Heart right ventricle (tissue), 16 donors: Measurements from ENCODE around the gene MYT1. TPM values are rescaled to one million over a fixed set of nuclear protein-coding genes. Genes with fewer than 3 reads are reported as not detected.
A peak's percentile ranks its signal among the peaks of the same experiment; 100 is the strongest.

Experiments used
- ATAC-seq, 8 donors: fragments of 200-7000 bp; cut with Tn5 transposase; one replicate each; pipeline ENCODE4 v1.9.1; 2020; ENCODE audit warnings: mild to moderate bottlenecking in 8 of 8, moderate library complexity in 8 of 8, moderate number of reproducible peaks in 1 of 8
- DNase-seq, 2 donors: peaks; one replicate each; pipeline ENCODE4 v3.0.0-alpha.2; 2020
- H3K27ac ChIP-seq, 10 donors: fragments of 200-600 bp; sonication (generic) in 2 of 10; one replicate each; pipeline versions ENCODE4 v1.5.0 to v1.8.0; 2020 to 2022; ENCODE audit warnings: mild to moderate bottlenecking in 3 of 10
- H3K27me3 ChIP-seq, 7 donors: fragments of 200-600 bp; one replicate each; pipeline ENCODE4 v1.8.0; 2021 to 2022; ENCODE audit warnings: mild to moderate bottlenecking in 2 of 7
- H3K36me3 ChIP-seq, 9 donors: fragments of 200-600 bp; sonication (generic) in 1 of 9; one replicate each; pipeline versions ENCODE4 v1.5.0 to v1.8.0; 2020 to 2022; ENCODE audit warnings: mild to moderate bottlenecking in 2 of 9
- H3K4me1 ChIP-seq, 9 donors: fragments of 200-600 bp; sonication (generic) in 1 of 9; one replicate each; pipeline versions ENCODE4 v1.5.0 to v1.8.0; 2020 to 2022; ENCODE audit warnings: mild to moderate bottlenecking in 4 of 9
- H3K4me3 ChIP-seq, 10 donors: fragments of 200-600 bp; sonication (generic) in 2 of 10; one replicate each; pipeline versions ENCODE4 v1.5.0 to v1.8.0; 2020 to 2022; ENCODE audit warnings: mild to moderate bottlenecking in 7 of 10, moderate library complexity in 2 of 10
- H3K9me3 ChIP-seq, 11 donors: fragments of 200-600 bp in 10 of 11; sonication (generic) in 2 of 11; one replicate each; pipeline versions ENCODE4 v1.5.0 to v1.8.0; 2013 to 2022; ENCODE audit warnings: mild to moderate bottlenecking in 2 of 11, control low read depth in 1 of 11, moderate library complexity in 1 of 11
- WGBS, 2 donors: extraction: QIAGEN DNeasy Blood & Tissue Kit; methylation state at CpG; one replicate each; pipeline ENCODE4 v1.1.7; 2013; ENCODE audit warnings: inconsistent platforms in 1 of 2; 5-methylcytosine and 5-hydroxymethylcytosine counted together
- intact Hi-C, 10 donors: fragments of 100-400 bp; cut with DNase I; formaldehyde crosslinking; loops; one replicate each; pipeline versions ENCODE4 v1.11.1 to v1.14.2; 2022
- polyA plus RNA-seq, 2 donors: library from polyadenylated mRNA; stranded (reverse); fragments of 200-250 nt; gene quantifications; one replicate each; pipeline ENCODE4 v1.2.3, GENCODE V29; 2013
- total RNA-seq, 10 donors: library from RNA; stranded (reverse); fragmentation: NEBNext Ultra II Directional in 3 of 10; extraction: Animal tissue kit (Norgen Biotek cat#: 25700) in 3 of 10; gene quantifications; one replicate each; pipeline versions ENCODE4 v1.2.1 to v1.2.4, GENCODE V29; 2021 to 2023
- TF ChIP-seq, protein P1 (sequence below), 9 donors: fragments of 200-600 bp; sonication (generic) in 2 of 9; IDR thresholded peaks; one replicate each; pipeline versions ENCODE4 v1.5.0 to v1.8.0; 2021 to 2022; ENCODE audit warnings: antibody characterized with exemption in 9 of 9, mild to moderate bottlenecking in 5 of 9, moderate library complexity in 1 of 9
- donor health status: Arrhythmogenic right ventricular cardiomyopathy.
- donor health status: ischemic (EF 13 %, LVEDD 7.1; RV severe dilation, severe dysfunction).
- donor health status: healthy with polysubstance abuse.
- donor health status: DM: no; HTN: yes; CAD: no.
- donor health status: DM: no; HTN: no; CAD: no.
- donor health status: ischemic (EF 25% LVEDD 6.9; RV normal size, moderate dysfunction).
- donor health status: ischemic (EF 25% LVEDD 5.7; RV mildly dilated, moderate dysfunction).
- donor health status: healthy.
- donor health status: DM: yes; HTN: yes; CAD: no.
- donor health status: Ischemic cardiomyopathy.
- donor health status: ischemic (EF 35%, LVEDD 5.7; RV mildly dilated, moderate dysfunction).
- donor health status: nonischemic (EF 11% LVEDD 7.7; RV severe dilation, severe dysfunction).
- donor health status: DM: yes; HTN: yes; CAD: no.
- donor health status: PGD.
- donor health status: ischemic (EF 29% LVEDD 5.4; RV normal size, mild dysfunction).
- donor health status: nonischemic (EF 23%, LVEDD 6.1; RV moderate dilation, normal function).

MYT1 gene
- total and polyA plus RNA-seq, 12 donors = 0.01 to 0.35 (median 0.11) TPM; not detected in 1

DNA sequence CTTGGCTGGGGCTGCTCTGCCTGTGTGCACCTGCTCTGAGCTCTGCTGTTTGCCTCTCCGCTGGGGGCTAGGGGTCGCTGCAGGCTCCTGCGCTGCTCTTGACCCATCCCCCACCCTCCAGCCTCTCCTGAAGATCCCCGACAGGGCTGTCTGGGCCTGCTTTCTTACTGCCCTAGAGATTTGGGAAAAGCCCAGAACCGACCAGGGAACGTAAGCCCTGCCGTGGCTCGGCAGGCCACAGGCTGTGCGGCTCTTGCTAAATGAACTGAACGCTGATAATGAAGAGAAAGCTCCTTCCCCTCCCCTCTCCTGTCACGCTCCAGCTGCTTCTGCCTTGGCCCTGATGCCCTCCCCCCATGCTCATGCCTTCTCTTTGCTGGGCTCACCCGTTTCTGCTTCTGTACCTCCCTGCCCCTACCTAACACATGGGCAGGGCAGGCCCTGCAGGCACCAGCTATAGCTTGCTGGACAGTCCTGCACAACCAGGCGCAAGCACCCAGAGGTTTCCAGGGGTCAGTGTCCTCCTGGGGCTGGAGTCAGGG, 59.3 kb downstream of the MYT1 start:
- DNase-seq = peak; percentile 54 to 60
- Histone ChIP-seq H3K4me1 (peaks cover 26 to 46% (median 42%) of the 10 kb centered on the region in 9 donors), H3K27ac (peak overlapping the region in 9 of 10 donors; percentile 20 to 82 (median 69)), H3K36me3 (no peaks in the 10 kb centered on the region), H3K27me3 (peaks cover 0 to 7% (median 0%) of the 10 kb centered on the region in 7 donors), H3K9me3 (no peaks in the 10 kb centered on the region), H3K4me3 (no peak overlapping the region)
- 22 to 42% methylated on average over 13 of the region's 13 CpGs for WGBS, 2 donors
- intact Hi-C loops = no loop called here
- peak; percentile 56 to 86 (median 76) for ATAC-seq
- TF ChIP-seq, protein P1, sequence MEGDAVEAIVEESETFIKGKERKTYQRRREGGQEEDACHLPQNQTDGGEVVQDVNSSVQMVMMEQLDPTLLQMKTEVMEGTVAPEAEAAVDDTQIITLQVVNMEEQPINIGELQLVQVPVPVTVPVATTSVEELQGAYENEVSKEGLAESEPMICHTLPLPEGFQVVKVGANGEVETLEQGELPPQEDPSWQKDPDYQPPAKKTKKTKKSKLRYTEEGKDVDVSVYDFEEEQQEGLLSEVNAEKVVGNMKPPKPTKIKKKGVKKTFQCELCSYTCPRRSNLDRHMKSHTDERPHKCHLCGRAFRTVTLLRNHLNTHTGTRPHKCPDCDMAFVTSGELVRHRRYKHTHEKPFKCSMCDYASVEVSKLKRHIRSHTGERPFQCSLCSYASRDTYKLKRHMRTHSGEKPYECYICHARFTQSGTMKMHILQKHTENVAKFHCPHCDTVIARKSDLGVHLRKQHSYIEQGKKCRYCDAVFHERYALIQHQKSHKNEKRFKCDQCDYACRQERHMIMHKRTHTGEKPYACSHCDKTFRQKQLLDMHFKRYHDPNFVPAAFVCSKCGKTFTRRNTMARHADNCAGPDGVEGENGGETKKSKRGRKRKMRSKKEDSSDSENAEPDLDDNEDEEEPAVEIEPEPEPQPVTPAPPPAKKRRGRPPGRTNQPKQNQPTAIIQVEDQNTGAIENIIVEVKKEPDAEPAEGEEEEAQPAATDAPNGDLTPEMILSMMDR (IDR thresholded peaks at IDR 0.05) = peak; percentile 8 to 64 (median 39)

DNA sequence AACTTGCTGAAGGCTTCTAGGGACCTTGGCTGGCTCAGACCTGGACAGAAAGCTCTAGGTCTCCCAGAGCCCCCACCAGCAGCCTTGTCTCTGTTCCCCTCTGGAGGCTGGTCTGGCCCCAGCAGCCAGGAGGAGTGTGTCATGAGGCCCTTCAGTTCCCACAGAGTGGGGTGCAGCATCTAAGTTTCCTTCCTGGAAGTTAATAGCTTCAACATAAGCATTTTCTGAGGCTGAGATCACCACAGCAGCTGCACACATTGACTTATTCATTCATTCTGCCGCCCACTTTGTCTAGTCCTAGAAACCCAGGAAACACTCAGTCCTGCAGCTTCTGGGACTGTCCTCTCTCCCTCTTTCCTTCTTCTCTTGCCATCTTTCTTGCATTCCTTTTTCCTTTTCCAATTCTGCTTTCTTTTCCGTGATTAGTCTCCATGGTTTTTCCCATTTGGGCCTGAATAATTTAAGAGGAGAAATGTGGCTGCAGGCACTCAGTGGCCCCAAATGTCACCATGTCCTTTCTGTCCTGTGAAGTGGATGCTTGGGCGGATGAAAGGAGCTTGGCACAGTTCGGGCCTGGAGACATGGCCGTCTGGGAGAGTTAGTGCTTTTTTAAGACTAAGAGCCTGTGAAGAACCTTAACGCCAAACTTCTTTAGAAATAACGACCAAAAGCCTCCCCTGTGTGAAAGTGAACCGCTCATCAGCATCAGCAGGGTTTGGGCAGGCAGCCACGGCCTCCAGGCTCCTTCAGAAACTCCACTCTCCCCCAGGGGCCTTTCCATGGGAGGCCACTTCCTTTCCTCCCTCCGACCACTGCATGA, 60.3 kb downstream of the MYT1 start:
- H3K9me3 ChIP-seq = no peaks in the 10 kb centered on the region
- ATAC-seq (peak; percentile 6 to 69 (median 53)), DNase-seq (peak in 1 of 2 donors; percentile 29)
- peaks cover 0 to 7% (median 0%) of the 10 kb centered on the region in 7 donors for H3K27me3 ChIP-seq
- TF ChIP-seq, protein P1 (IDR thresholded peaks at IDR 0.05) = no peak
- intact Hi-C loops = no loop called here
- H3K36me3 ChIP-seq = no peaks in the 10 kb centered on the region
- WGBS, 2 donors = 33 to 42% methylated on average over 10 of the region's 10 CpGs
- peaks cover 26 to 46% (median 42%) of the 10 kb centered on the region in 9 donors for H3K4me1 ChIP-seq
- no peak overlapping the region for H3K4me3 ChIP-seq
- peak overlapping the region in 9 of 10 donors; percentile 20 to 82 (median 69) for H3K27ac ChIP-seq

DNA sequence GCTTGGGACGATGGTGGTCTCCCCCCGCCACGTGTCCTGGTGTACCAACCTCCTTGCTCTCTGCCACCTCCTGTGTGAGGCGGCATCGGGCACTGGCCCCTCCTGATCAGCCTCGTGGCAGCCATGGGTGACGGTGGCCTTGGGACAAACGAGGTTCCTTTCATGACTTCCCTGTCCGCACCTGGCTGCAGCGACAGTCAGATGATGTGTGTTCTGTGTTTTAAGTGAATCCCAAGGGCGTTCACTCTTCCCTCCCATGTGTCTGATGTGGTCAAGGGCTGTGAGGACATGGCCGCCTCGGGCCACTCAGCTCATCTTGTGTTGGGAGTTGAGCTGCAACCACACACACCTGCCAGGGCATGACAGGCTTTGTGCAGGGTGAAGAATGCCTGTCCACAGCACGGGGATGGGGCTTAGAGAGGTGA, 60.9 kb downstream of the MYT1 start:
- ATAC-seq (no peak), DNase-seq (no peak)
- H3K36me3 ChIP-seq = no peaks in the 10 kb centered on the region
- H3K4me1 ChIP-seq = peaks cover 26 to 46% (median 42%) of the 10 kb centered on the region in 9 donors
- H3K27me3 ChIP-seq = peaks cover 0 to 7% (median 0%) of the 10 kb centered on the region in 7 donors
- no peaks in the 10 kb centered on the region for H3K9me3 ChIP-seq
- TF ChIP-seq, protein P1 (IDR thresholded peaks at IDR 0.05) = no peak
- H3K27ac ChIP-seq = peak overlapping the region in 9 of 10 donors; percentile 20 to 82 (median 69)
- WGBS, 2 donors = 63 to 78% methylated on average over 14 of the region's 14 CpGs
- no peak overlapping the region for H3K4me3 ChIP-seq
- intact Hi-C loops = no loop called here

DNA sequence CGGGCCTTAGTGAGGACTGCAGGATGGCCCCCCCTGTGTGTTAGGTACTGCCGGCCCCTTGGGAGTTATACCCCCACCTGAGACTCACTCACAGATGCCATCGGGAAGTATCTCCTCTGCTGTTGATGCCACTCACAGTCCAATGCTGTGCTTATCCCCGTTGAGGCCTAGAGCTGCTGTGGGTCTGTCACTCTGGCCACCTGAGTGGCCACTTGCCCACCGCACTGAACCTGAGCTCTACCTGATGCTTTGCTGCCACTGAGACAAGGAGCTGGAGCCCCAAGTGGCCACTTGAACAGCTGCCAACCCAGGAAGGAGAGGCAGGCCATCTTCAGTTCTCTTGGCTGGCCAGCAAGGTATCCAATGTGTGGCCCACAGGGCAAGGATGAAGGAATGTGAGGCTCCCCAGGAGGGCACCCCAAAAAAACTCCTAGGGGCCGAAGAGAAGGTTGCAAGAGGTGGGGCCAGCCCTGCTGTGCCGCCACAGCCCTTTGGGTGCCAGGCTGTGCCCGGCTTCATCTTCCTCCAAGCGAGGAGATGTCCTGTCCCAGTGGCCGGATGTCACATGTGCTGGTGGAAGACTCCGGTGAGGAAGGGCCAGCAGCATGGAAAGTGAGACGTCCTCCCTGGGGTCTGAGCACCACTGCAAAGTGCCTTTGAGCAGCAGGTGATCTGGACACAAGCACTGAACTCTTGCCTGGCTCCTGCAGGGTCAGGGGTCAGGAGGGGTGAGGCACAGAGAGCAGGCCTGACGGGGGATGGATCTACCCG, 61.8 kb downstream of the MYT1 start:
- Histone ChIP-seq H3K4me1 (peaks cover 26 to 45% (median 42%) of the 10 kb centered on the region in 9 donors), H3K36me3 (no peaks in the 10 kb centered on the region), H3K27me3 (peaks cover 0 to 6% (median 0%) of the 10 kb centered on the region in 7 donors), H3K4me3 (no peak overlapping the region), H3K27ac (peak overlapping the region in 3 of 10 donors; percentile 68 to 82 (median 80)), H3K9me3 (no peaks in the 10 kb centered on the region)
- intact Hi-C loops = no loop called here
- TF ChIP-seq, protein P1 (IDR thresholded peaks at IDR 0.05) = no peak
- no peak for ATAC-seq
- DNase-seq = peak in 1 of 2 donors; percentile 5
- WGBS, 2 donors = 90 to 96% methylated on average over 14 of the region's 14 CpGs
